Osteoblast (primary cell): ENCODE data around the gene CNDP1. TPM values are rescaled to one million over a fixed set of nuclear protein-coding genes. Genes with fewer than 3 reads are reported as not detected.

Source experiments
- DNase-seq: peaks from one replicate; pipeline ENCODE4 v3.0.0; 2011; ENCODE audit warnings: low spot score, mixed read lengths; ENCODE audit not compliant: insufficient read length; ENCODE audit errors: missing footprints
- H2AFZ ChIP-seq: 2 replicates; pipeline ENCODE4 v1.6.0; 2011; ENCODE audit warnings: mild to moderate bottlenecking, low read length
- H3K27ac ChIP-seq: 2 replicates; pipeline ENCODE4 v1.5.1; 2011; ENCODE audit warnings: mild to moderate bottlenecking, low read depth, low read length, moderate library complexity
- H3K27me3 ChIP-seq: 2 replicates; pipeline ENCODE4 v1.6.0; 2012; ENCODE audit warnings: mild to moderate bottlenecking, control low read depth, inconsistent platforms, low read length, moderate library complexity; ENCODE audit not compliant: insufficient read depth
- H3K36me3 ChIP-seq: 2 replicates; pipeline ENCODE4 v1.5.1; 2011; ENCODE audit warnings: mild to moderate bottlenecking, low read length, control low read depth, moderate library complexity; ENCODE audit not compliant: insufficient read depth
- H3K4me1 ChIP-seq: 2 replicates; pipeline ENCODE4 v1.5.1; 2011; ENCODE audit warnings: mild to moderate bottlenecking, low read length, control low read depth, moderate library complexity; ENCODE audit not compliant: insufficient read depth
- H3K4me2 ChIP-seq: 2 replicates; pipeline ENCODE4 v1.6.0; 2011; ENCODE audit warnings: mild to moderate bottlenecking, low read length; ENCODE audit not compliant: insufficient read depth
- H3K4me3 ChIP-seq: fragments of 200-600 bp; sonication (generic); 3 replicates; pipeline ENCODE4 v1.5.1; 2012; ENCODE audit warnings: mild to moderate bottlenecking, low read length, inconsistent platforms; ENCODE audit not compliant: insufficient read depth
- H3K79me2 ChIP-seq: 2 replicates; pipeline ENCODE4 v1.6.0; 2012; ENCODE audit warnings: mild to moderate bottlenecking, low read length, control low read depth, inconsistent platforms; ENCODE audit not compliant: insufficient read depth
- H3K9me3 ChIP-seq: 2 replicates; pipeline ENCODE4 v1.5.1; 2011; ENCODE audit warnings: low read depth, low read length, control low read depth
- H4K20me1 ChIP-seq: 2 replicates; pipeline ENCODE4 v1.6.0; 2012; ENCODE audit warnings: mild to moderate bottlenecking, low read length, control low read depth; ENCODE audit not compliant: insufficient read depth
- total RNA-seq: library from RNA; depleted of rRNA; stranded (reverse); fragments of >200 nt; gene quantifications from 2 replicates; pipeline ENCODE4 v1.2.3, GENCODE V29; 2012
- TF ChIP-seq, protein P1 (sequence below): IDR thresholded peaks from 2 replicates; pipeline ENCODE4 v1.5.1; 2011; ENCODE audit warnings: mild to moderate bottlenecking, low read depth, low read length, moderate library complexity; ENCODE audit errors: extremely low read depth

CNDP1 gene
- total RNA-seq: not detected in 2 replicates

- Histone ChIP-seq H3K4me1 (no peaks in the 10 kb centered on the region), H4K20me1 (no peaks in the 10 kb centered on the region), H3K27ac (no peak within 1 kb of the TSS), H3K79me2 (no peaks in the 10 kb centered on the region), H3K27me3 (no peaks in the 10 kb centered on the region), H3K4me3 (no peak within 1 kb of the TSS), H2AFZ (no peak within 1 kb of the TSS), H3K36me3 (no peaks in the 10 kb centered on the region), H3K9me3 (no peaks in the 10 kb centered on the region), H3K4me2 (no peak within 1 kb of the TSS)
- TF ChIP-seq, protein P1, sequence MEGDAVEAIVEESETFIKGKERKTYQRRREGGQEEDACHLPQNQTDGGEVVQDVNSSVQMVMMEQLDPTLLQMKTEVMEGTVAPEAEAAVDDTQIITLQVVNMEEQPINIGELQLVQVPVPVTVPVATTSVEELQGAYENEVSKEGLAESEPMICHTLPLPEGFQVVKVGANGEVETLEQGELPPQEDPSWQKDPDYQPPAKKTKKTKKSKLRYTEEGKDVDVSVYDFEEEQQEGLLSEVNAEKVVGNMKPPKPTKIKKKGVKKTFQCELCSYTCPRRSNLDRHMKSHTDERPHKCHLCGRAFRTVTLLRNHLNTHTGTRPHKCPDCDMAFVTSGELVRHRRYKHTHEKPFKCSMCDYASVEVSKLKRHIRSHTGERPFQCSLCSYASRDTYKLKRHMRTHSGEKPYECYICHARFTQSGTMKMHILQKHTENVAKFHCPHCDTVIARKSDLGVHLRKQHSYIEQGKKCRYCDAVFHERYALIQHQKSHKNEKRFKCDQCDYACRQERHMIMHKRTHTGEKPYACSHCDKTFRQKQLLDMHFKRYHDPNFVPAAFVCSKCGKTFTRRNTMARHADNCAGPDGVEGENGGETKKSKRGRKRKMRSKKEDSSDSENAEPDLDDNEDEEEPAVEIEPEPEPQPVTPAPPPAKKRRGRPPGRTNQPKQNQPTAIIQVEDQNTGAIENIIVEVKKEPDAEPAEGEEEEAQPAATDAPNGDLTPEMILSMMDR: no peak
- DNase-seq: no peak
Observed at GRCh38 chr18:74534150-74534969, at the start of gene CNDP1. TSS of gene CNDP1 (plus strand) at chr18:74534500. CDS start at chr18:74534668, 168 bp downstream.

DNA sequence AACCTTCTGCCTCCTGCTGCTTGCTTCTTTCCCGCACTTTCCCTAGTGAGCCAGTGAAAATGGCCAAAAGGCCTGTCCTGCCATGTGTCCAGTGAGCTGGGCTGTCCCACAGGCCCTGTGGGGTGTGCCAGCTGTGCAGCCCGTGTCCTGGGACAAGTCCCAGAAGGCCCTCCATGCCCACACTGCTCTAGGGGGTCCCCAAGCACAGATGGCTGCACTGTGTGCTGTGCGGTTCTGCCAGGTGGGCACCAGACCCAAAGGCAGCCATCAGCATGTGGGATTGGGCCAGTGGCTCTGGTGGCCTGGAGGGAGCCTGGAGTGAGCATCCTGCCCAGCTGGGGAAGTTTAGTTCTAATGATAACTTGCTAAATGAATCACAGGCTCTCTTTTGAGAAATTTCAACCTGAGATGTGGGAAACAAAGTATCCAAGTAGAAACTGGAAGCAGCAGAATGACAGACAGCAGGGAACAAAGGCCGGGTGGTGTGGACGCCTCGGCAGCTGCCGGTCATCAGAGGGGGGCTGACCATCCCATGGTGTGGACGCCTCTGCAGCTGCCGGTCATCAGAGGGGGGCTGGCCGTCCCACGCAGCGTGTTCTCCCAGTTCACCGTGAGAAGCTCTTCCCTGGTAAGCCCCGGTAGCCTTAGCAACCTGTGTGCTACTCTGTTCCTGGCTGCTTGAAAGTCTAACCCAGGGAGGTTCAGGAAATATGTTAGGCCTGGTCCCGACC lies 48.0 kb upstream of the CNDP1 start:
- H3K36me3 ChIP-seq: no peaks in the 10 kb centered on the region
- H3K27ac ChIP-seq: no peak overlapping the region
- no peaks in the 10 kb centered on the region for H3K4me1 ChIP-seq
- DNase-seq: no peak
- no peak overlapping the region for H2AFZ ChIP-seq
- H3K79me2 ChIP-seq: no peaks in the 10 kb centered on the region
- H3K4me3 ChIP-seq: no peak overlapping the region
- H3K4me2 ChIP-seq: no peak overlapping the region
- H3K9me3 ChIP-seq: no peaks in the 10 kb centered on the region
- TF ChIP-seq, protein P1: no peak
- no peaks in the 10 kb centered on the region for H4K20me1 ChIP-seq
- peaks cover 7% of the 10 kb centered on the region for H3K27me3 ChIP-seq

GRCh38 chr18:74488354-74488753 lies 45.9 kb upstream of the CNDP1 start:
- Histone ChIP-seq H3K4me2 (no peak overlapping the region), H3K4me1 (no peaks in the 10 kb centered on the region), H3K79me2 (no peaks in the 10 kb centered on the region), H3K9me3 (no peaks in the 10 kb centered on the region), H3K27me3 (peaks cover 7% of the 10 kb centered on the region), H3K4me3 (no peak overlapping the region), H4K20me1 (no peaks in the 10 kb centered on the region), H3K36me3 (no peaks in the 10 kb centered on the region), H2AFZ (no peak overlapping the region), H3K27ac (no peak overlapping the region)
- TF ChIP-seq, protein P1: no peak
- no peak for DNase-seq

GRCh38 chr18:74488864-74489263 lies 45.4 kb upstream of the CNDP1 start:
- no peaks in the 10 kb centered on the region for H3K9me3 ChIP-seq
- no peak overlapping the region for H2AFZ ChIP-seq
- no peak overlapping the region for H3K27ac ChIP-seq
- no peaks in the 10 kb centered on the region for H3K79me2 ChIP-seq
- no peaks in the 10 kb centered on the region for H3K36me3 ChIP-seq
- no peaks in the 10 kb centered on the region for H3K4me1 ChIP-seq
- TF ChIP-seq, protein P1: no peak
- H3K4me2 ChIP-seq: no peak overlapping the region
- DNase-seq: no peak
- no peaks in the 10 kb centered on the region for H4K20me1 ChIP-seq
- H3K27me3 ChIP-seq: peaks cover 7% of the 10 kb centered on the region
- H3K4me3 ChIP-seq: no peak overlapping the region
